HG03521 (cell line): ENCODE data around the gene CHSY1.

Experiments used
- ATAC-seq: cut with Tn5 transposase; IDR thresholded peaks from one replicate; pipeline ENCODE4 v1.9.1; 2021; ENCODE audit warnings: mild to moderate bottlenecking, moderate library complexity; ENCODE audit not compliant: unreplicated experiment

Gene CHSY1

GRCh38 chr15:101269479-101270223, 17.8 kb upstream of the CHSY1 start:
- ATAC-seq = no peak

GRCh38 chr15:101267320-101268104, 15.7 kb upstream of the CHSY1 start:
- ATAC-seq = no peak

DNA sequence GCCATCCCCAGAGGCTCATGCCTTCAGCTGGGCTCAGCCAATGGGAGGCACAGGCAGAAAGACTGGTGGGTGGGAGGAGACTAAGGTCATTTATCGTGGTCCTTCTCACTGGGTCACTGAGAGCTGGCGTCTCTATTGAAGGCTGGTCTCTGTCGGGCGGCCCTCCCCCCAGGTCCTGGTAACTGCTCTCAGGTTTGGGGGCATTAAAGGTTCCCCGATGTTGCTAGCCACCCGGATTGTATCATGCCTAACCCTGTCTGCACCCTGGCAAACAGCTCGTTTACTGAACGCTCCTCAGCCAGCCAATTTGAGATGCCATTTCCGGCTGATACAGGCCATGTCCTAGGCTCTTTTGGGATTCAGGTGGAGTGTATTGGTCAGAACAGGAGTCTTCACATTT, 14.9 kb upstream of the CHSY1 start:
- ATAC-seq = no peak

- no peak for ATAC-seq
These were observed 14.2 kb upstream of the CHSY1 start for GRCh38 chr15:101266034-101266433.

DNA sequence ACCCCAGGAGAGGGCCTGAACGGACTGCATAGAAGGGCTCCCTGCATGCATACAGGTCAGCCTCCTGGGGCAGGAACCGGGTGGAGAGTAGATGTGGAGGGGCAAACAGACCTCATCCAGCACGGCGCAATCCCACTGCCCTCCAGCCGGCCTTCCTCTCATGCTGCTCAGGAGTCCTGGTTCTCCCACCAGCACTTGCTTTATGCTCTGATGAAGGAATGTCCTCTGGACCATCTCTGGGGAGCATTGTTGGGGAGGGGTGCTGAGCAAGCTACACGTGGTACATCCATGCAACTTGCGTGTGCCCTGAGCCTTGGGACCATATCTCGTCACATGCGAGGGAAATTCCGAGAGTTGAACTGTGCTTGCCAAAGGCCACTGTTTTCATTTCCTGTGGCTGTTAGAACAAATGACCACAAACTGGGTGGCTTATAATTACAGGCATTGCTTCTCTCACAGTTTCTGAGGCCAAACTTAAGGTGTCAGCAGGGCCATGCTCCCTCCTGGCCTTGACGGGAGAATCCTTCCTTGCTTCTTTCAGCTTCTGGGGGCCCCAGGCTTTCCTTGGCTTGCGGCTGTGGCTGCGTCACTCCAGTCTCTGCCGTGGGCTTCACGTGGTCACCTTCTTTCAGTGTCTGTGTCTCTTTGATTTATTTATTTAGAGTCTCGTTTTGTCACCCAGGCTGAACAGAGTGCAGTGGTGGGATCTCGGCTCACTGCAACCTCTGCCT, 13.2 kb upstream of the CHSY1 start:
- ATAC-seq = peak; percentile 47

GRCh38 chr15:101264011-101264410, 12.2 kb upstream of the CHSY1 start:
- ATAC-seq = no peak

- ATAC-seq = no peak
These were observed 10.7 kb upstream of the CHSY1 start for GRCh38 chr15:101262551-101262950.

DNA sequence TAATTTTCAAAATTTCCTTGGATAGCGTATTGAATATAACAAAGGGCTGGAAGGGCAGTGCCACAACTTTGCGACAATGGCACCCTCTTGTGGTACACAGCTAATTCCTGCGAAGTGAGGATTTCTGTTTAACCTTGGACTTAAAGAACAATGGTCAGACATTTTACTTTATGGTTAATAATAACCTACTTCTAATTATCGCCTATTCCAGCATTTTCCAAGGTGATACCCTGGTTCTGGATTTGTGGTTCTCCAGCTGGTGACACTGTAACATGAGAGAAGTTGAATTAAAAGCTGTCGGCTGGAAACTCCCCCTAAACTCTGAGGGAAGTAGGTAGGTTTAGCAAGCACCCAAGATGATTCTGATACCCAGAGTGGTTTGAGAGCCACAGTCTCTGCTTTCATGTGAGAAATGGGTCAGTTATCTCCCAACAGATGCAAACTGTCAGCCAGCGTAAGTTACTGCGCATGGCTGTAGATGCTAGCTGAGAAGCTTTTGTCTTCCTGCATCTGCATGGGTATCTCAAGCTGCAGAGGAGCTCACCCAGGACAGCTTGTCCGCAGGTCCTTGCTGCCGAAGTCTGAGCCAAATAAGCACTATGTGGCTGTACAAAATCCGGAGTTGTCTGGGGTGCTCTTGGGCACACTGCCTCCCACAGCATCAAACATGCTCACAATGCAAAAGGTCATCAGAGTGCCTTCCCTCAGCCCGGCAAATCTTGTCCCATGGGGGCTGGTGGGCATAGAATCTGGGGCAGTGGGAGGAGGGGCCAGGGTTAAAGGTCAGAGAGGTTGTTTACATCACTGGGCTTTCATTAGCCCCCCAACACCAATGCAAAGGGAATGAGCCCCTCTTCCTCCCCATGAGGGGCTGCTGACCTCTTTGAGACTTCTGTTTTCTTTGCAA, 6.6 kb upstream of the CHSY1 start:
- peak; percentile 47 for ATAC-seq

DNA sequence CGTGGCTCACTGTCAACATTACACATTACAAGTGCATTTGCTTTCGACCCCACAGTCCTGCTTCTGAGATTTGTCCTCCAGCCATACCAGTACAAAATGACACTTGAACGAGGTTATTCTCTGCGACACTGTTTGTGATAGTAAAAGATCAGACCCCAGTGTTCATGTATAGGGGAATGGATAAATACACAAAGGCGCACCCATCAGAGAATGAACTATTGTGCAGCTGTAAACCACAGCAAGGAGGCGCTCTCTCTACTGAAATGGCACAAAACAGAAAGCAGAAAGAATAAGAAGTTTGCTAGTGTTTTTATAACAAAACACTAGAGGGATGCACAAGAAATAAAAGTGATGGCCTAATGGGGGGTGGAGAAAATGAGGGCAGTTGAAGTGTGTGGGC, 4.9 kb upstream of the CHSY1 start:
- ATAC-seq = no peak

GRCh38 chr15:101255615-101256241, 3.9 kb upstream of the CHSY1 start:
- no peak for ATAC-seq

DNA sequence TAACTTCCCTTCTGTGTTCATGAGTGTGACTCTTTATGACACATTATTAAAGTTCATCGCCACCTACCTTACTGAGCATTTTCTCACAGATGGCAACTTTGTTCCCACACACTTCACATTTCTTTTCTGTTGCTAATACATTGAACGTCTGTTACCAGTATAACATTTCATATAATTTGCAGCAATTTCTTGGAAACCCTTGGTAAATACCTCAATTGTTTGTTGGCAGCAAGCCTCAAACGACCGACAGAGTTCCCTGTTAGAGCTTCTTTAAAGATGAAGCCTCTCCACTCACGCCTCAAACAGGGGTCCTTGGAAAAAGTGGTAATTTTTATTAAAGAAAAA, 3.2 kb upstream of the CHSY1 start:
- ATAC-seq = no peak

DNA sequence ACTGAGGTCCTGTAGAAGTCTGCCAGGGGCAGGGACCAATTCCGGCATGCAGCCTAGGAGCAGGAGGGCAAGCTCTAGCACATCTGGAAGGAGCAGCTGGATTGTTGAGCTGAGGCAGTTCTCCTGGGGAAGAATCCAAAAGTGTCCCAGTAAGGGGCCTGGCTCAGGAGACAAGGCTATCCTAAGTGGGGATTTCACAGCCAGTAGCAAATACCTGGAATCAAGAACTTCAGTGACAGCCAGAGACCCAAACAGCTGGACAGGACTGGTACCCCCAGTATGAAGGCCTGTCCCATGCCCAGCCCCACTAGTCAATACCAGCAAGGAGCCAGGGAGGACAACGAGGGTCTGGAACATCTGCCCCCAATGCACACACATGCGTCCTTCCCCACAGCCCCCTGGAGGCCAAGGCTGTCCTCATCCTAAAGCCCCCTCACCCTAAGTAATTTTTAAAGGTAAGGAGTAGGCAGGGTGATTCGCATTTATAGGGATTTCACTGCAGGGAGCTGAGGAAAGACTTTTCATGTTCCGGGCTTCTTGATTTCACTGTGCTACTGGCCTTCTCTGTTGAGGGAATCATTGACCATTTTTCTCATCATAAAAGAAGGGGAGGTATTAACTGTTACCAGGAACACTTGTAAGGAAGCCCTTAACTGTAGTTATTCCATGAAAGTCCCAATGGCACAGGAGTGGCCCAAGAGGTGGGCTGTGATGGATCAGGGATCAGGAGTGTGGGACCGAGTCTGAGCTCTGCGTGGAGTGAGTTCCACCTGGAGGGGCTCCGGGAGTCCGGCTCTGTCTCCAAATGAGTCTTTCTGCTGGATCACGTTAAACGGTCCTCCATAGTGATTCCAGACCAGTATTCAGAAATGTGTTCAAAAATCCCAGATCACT, 2.6 kb upstream of the CHSY1 start:
- no peak for ATAC-seq

DNA sequence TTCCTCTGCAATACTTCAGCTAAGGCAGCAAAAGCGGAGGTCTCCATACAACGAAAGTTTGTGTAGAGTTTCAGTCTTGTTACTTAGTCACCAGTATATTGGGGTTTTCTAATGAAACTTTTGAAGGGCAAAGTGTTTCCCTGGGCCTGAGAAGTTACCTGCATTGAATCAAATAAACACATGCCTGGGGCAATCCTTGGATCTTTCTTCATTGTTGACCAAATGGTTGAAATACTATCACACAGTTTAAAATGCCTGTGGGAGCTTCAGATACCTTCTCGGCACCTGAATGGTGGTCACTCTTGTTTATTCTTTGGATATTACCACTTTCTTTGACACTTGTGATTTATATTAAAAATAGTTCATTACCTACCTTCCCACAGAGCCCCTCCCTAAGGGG, 988 bp upstream of the CHSY1 start:
- ATAC-seq = no peak

GRCh38 chr15:101250873-101251829, 697 bp downstream of the CHSY1 start:
- peak; percentile 38 for ATAC-seq

DNA sequence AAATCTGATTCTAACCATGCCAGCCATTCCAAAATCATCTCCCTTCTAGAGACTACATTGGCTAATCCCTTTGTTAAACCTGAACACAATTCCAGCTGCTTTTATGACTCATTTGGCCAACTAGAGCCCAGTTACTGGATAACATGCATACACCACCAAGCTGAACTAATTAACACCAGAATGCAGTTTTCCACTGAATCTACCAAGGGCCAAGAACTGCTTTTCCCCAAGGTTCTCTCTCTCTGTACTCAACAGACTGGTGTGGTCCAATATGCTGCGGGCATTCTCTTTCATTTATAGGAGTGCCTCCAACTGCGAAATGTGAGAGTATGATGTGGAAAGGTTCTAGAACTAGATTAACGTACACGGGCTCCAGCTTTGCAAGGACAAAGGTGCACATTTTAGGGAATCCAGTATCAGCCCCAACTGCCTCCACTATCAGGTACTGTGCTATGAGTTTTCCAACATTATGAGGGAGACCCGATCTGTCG, 1.5 kb downstream of the CHSY1 start:
- ATAC-seq = no peak

DNA sequence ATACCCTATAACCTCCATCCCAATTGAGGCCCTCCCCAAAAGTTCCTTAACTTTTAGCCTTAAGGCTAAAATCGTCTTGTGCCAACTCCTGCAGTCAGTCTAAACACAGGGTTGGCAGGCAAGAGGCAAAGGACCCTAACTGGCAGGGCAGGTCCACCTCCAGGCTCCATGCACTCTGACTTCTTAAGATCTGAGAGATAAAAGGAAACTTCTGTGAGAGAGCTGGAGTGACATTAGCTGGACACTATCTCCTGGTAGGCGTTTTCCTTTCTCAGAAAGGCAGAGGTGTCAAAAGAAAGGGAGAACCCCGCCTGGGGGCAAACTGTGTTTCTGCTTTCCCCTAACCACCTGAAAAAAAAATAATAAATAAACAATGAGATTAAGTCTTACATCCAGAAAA, 3.6 kb downstream of the CHSY1 start:
- ATAC-seq = no peak

DNA sequence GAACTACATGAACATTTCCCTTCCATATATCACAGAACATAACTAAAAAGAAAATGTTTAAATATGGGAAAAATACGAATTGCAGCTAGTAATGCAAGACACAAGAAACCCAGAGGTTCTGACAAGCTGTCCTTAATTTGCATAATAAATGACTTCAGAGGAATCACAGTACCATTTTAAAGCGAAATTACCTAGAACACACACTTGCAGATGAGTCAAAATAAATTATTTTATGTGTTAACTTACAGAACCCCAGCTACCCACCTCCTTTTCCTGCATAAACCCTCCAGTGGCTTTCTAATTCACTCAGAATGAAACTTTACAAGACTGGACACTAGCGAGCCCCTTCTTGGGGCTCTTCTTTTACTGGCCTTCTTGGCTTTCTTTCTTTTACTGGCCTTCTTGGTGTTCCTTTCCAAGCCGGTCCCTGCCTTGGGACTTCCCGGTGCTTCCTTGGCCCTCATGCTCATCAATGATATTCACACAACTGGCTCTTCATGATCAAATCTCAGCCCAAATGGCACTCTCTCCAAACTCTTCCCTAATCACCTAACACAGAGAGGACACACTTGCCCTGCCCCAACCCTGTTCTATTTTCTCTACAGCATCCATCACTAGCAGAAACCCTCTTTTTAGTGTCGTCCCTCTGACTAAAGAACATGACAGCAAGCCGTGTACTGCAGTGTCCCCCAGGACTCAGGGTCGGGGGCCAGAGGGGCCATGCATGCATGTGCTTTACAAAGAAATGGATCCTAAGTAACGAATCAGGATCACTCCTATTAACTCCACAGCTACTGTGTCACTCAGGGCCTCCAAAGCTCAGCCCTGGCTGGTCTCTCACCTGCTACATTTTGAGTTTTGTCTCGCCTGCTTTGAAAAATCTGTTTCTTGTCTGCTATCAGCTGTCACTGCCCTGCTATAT, 4.8 kb downstream of the CHSY1 start:
- no peak for ATAC-seq
